Ovary (tissue), 3 donors: ENCODE data around the gene AGR3.

Source experiments
- EP300 ChIP-seq: sonication (generic); formaldehyde crosslinking; IDR thresholded peaks from one replicate; pipeline ENCODE4 v1.6.1; 2017; ENCODE audit warnings: antibody characterized with exemption
- POLR2A ChIP-seq: fragments of 450-650 bp; IDR thresholded peaks from one replicate; pipeline ENCODE4 v1.6.1; 2017; ENCODE audit warnings: antibody characterized with exemption, mild to moderate bottlenecking, moderate library complexity
- TF ChIP-seq, protein P1 (sequence below), 3 donors: fragments of 450-650 bp in 2 of 3; fragments of 200-600 bp in 1 of 3; IDR thresholded peaks; one replicate each; pipeline versions ENCODE4 v1.5.1 to v1.8.0; 2016 to 2022; ENCODE audit warnings: antibody characterized with exemption in 3 of 3, mild to moderate bottlenecking in 1 of 3
- donor health status: DM: no; HTN: no; CAD: no.

DNA sequence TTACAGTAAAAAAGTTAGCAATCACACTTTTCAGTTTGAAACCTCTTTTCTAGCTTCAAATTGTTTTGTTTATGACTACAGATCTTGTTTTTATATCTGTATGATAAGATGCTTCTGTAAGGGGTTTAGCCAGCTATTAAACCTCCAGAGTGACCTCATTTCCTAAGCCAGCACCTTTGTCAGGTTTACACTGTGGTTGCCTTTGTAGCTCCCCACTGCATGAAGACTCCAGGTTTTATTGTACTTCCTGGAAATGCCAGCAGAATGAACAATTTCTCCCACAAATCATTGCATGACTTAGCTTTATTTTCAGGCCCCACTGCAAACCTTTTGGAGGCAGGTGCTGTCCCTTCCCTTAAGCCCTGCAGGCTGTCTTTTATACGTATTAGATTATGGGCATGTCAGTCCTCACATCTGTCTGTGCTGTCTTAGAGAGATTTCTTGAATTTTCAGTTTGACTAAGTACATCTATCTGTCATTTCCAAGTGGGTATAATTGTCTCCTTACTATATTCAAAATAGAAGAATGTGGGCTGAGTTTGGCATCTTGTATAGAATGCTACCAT lies 8.2 kb upstream of the AGR3 start:
- TF ChIP-seq, protein P1, sequence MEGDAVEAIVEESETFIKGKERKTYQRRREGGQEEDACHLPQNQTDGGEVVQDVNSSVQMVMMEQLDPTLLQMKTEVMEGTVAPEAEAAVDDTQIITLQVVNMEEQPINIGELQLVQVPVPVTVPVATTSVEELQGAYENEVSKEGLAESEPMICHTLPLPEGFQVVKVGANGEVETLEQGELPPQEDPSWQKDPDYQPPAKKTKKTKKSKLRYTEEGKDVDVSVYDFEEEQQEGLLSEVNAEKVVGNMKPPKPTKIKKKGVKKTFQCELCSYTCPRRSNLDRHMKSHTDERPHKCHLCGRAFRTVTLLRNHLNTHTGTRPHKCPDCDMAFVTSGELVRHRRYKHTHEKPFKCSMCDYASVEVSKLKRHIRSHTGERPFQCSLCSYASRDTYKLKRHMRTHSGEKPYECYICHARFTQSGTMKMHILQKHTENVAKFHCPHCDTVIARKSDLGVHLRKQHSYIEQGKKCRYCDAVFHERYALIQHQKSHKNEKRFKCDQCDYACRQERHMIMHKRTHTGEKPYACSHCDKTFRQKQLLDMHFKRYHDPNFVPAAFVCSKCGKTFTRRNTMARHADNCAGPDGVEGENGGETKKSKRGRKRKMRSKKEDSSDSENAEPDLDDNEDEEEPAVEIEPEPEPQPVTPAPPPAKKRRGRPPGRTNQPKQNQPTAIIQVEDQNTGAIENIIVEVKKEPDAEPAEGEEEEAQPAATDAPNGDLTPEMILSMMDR (IDR thresholded peaks at IDR 0.05), result no peak
- TF ChIP-seq POLR2A, result no peak
- TF ChIP-seq EP300, result no peak
